ENCODE measurements around the gene CCDC136.

The CCDC136 gene

GRCh38 chr7:128791121-128791971, at the start of gene CCDC136:
Gene CCDC136, plus strand, starts transcription at chr7:128791968. Its CDS starts 444 bp downstream, at chr7:128792412.
- DNase-seq = peak; percentile 62 to 66

GRCh38 chr7:128742206-128742605, 49.6 kb upstream of the CCDC136 start:
- DNase-seq = no peak

- no peak for DNase-seq
Observed at GRCh38 chr7:128743112-128743772, 48.5 kb upstream of the CCDC136 start.

GRCh38 chr7:128744366-128744905, 47.3 kb upstream of the CCDC136 start:
- DNase-seq = no peak

- no peak for DNase-seq
Observed at GRCh38 chr7:128745706-128746105, 46.1 kb upstream of the CCDC136 start.

GRCh38 chr7:128747327-128748079, 44.3 kb upstream of the CCDC136 start:
- DNase-seq = no peak

GRCh38 chr7:128752251-128752650, 39.5 kb upstream of the CCDC136 start:
- no peak for DNase-seq

- DNase-seq = no peak
Observed at GRCh38 chr7:128755075-128755818, 36.5 kb upstream of the CCDC136 start.

- DNase-seq = no peak
Observed at GRCh38 chr7:128755819-128756476, 35.8 kb upstream of the CCDC136 start.

GRCh38 chr7:128757203-128757602, 34.6 kb upstream of the CCDC136 start:
- DNase-seq = no peak

- DNase-seq = no peak
Observed at GRCh38 chr7:128758553-128758952, 33.2 kb upstream of the CCDC136 start.

- no peak for DNase-seq
Observed at GRCh38 chr7:128759242-128759641, 32.5 kb upstream of the CCDC136 start.

- DNase-seq = no peak
Observed at GRCh38 chr7:128763541-128763940, 28.2 kb upstream of the CCDC136 start.

GRCh38 chr7:128767475-128768110, 24.2 kb upstream of the CCDC136 start:
- no peak for DNase-seq

GRCh38 chr7:128770233-128770632, 21.5 kb upstream of the CCDC136 start:
- no peak for DNase-seq

- DNase-seq = no peak
Observed at GRCh38 chr7:128773604-128774003, 18.2 kb upstream of the CCDC136 start.

- no peak for DNase-seq
Observed at GRCh38 chr7:128774029-128774689, 17.6 kb upstream of the CCDC136 start.

GRCh38 chr7:128774921-128775320, 16.8 kb upstream of the CCDC136 start:
- DNase-seq = no peak

GRCh38 chr7:128775744-128776474, 15.9 kb upstream of the CCDC136 start, which contains the start of gene OPN1SW:
Gene OPN1SW, minus strand, starts transcription at chr7:128775794. Its CDS starts 13 bp downstream, at chr7:128775781.
- no peak for DNase-seq

Data from stimulated activated CD4-positive, alpha-beta T cell treated with anti-CD3 and anti-CD28 coated beads, Interleukin-2, amount 100 ng/mL, for 48 hours (primary cell).